ENCODE data around the gene PRDX1.

GRCh38 chr1:45569571-45569961 lies 47.9 kb upstream of the PRDX1 start:
- TF ChIP-seq CTCF (conservative IDR thresholded peaks at IDR 0.05; ENCODE audit: low read depth, low read length) (no peak), EZH2phosphoT487 (IDR thresholded peaks at IDR 0.05; ENCODE audit: borderline replicate concordance, low read length) (no peak)
